Coronary artery (tissue), 2 donors: ENCODE results near the gene CSTPP1.

Experiments
- DNase-seq: peaks from one replicate; pipeline ENCODE4 v3.0.0-alpha.2; 2017; ENCODE audit warnings: low spot score
- H3K27ac ChIP-seq, 2 donors: fragments of 200-600 bp; sonication (generic); one replicate each; pipeline ENCODE4 v1.5.1; 2016 to 2019
- H3K4me3 ChIP-seq: fragments of 200-600 bp; sonication (generic); 2 replicates; pipeline ENCODE4 v1.5.1; 2016; ENCODE audit warnings: mild to moderate bottlenecking, moderate library complexity
- TF ChIP-seq, protein P1 (sequence below): fragments of 200-600 bp; sonication (generic); IDR thresholded peaks from one replicate; pipeline ENCODE4 v1.5.1; 2019; ENCODE audit warnings: antibody characterized with exemption

Gene CSTPP1

DNA sequence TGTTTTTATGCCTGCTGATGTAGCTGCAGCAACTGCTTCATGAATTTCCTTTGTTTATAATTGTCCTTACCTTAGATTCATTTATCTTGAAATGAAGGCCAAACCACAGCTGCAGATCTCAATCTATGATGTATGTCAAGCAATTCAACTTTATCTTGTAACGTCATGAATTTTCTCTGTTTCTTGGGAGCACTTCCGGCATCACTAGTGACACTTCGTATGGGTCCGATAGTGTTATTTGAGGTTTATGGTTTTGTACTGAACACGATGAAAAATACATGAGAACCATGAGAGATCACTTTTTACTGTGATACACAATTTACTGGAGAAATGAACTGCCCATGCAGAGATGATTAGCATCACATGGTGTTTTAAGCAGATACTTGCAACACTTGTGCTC lies 98.5 kb downstream of the CSTPP1 start:
- TF ChIP-seq, protein P1, sequence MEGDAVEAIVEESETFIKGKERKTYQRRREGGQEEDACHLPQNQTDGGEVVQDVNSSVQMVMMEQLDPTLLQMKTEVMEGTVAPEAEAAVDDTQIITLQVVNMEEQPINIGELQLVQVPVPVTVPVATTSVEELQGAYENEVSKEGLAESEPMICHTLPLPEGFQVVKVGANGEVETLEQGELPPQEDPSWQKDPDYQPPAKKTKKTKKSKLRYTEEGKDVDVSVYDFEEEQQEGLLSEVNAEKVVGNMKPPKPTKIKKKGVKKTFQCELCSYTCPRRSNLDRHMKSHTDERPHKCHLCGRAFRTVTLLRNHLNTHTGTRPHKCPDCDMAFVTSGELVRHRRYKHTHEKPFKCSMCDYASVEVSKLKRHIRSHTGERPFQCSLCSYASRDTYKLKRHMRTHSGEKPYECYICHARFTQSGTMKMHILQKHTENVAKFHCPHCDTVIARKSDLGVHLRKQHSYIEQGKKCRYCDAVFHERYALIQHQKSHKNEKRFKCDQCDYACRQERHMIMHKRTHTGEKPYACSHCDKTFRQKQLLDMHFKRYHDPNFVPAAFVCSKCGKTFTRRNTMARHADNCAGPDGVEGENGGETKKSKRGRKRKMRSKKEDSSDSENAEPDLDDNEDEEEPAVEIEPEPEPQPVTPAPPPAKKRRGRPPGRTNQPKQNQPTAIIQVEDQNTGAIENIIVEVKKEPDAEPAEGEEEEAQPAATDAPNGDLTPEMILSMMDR: no peak
- DNase-seq: no peak
- H3K4me3 ChIP-seq: no peak overlapping the region

DNA sequence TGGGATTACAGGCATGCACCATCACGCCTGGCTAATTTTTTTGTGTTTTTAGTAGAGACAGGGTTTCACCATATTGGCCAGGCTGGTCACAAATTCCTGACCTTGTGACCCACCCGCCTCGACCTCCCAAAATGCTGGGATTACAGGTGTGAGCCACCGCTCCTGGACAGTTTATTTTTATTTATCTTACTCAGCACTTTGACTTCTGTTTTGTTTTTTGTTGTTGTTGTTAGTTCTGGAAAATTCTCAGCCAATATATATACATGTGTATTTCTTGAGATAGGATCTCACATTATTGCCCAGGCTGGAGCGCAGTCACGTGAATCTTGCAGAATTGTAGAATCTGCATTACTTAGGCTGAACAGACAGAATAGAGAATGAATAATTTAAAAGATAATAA lies 107.6 kb downstream of the CSTPP1 start:
- DNase-seq: no peak
- TF ChIP-seq, protein P1: no peak
- Histone ChIP-seq H3K27ac (no peak overlapping the region), H3K4me3 (no peak overlapping the region)

More for the DNA sequence above, 98.5 kb downstream of the CSTPP1 start:
- H3K27ac ChIP-seq: no peak overlapping the region

DNA sequence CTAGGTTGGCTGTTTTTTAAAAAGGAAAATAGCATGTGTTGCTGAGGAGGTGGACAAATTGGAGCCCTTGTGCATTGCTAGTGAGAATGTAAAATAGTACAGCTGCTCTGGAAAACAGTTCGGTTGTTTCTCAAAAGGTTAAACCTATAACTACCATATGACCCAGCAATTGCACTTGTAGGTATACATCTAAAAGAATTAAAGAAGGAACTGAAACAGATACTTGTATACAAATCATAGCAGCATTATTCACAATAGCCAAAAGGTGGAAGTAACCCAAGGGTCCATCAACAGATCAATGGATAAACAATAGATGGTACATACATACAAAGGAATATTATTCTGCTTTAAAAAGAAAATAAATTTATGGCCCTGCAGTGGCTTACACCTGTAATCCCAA lies 111.4 kb downstream of the CSTPP1 start:
- H3K27ac ChIP-seq: no peak overlapping the region
- H3K4me3 ChIP-seq: no peak overlapping the region
- DNase-seq: no peak
- TF ChIP-seq, protein P1: no peak

DNA sequence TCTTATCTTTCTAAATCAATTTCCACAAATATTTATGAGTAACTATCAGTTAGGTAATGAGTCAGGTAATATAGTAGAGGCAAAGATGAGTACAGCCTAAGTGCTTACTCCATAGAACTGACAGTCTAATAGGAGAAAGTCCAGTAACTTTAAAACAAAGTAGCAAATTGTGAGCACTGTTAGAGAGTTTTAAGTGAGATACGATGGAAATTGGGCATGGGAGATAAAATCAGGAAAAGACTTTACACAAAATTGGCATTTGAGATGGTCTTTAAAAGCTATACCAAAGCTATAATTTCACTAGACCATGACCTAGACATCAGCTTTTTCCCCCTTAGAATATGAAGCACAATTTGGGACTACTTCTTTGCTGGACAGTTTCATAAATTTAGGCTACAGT lies 113.7 kb downstream of the CSTPP1 start:
- DNase-seq: no peak
- no peak overlapping the region for H3K27ac ChIP-seq
- TF ChIP-seq, protein P1: no peak
- H3K4me3 ChIP-seq: no peak overlapping the region

DNA sequence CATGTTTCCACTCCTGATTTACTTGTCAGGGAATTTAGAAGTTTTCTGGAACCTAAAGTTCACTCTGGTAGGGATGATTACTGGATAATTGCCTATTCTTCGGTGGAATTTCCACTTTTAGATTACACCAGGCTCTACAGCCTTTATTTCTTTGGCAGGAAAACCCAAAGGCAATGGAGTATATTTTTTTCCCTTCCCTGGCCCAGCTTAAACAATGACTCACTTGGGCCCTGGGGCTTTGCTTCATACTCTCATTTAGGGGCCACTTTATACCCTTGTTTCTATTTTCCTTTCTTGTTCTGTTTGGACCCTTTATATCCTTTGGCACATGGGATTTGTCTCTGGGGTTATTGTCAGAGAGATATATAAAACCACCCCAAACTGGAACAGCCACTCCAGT lies 114.7 kb downstream of the CSTPP1 start:
- Histone ChIP-seq H3K4me3 (no peak overlapping the region), H3K27ac (no peak overlapping the region)
- TF ChIP-seq, protein P1: no peak
- DNase-seq: no peak

DNA sequence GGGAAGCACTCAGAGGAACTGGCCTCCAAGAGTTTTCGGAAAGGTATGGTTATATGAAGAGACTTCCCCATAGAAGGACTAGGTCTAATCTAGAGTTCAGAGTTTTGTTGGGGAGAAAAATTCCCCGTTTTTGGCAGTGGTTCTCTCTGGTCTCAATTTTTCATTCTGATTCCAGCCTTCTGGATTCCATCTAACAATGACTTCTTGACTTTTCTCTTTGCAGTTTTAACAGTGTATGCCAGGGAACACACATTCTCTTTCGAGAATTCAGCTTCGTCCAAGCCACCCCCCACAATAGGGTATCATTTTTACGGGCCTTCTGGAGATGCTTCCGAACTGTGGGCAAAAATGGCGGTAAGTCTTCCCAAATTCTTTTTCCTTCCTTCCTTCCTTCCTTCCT lies 115.6 kb downstream of the CSTPP1 start:
- TF ChIP-seq, protein P1: no peak
- H3K27ac ChIP-seq: no peak overlapping the region
- H3K4me3 ChIP-seq: no peak overlapping the region
- no peak for DNase-seq

DNA sequence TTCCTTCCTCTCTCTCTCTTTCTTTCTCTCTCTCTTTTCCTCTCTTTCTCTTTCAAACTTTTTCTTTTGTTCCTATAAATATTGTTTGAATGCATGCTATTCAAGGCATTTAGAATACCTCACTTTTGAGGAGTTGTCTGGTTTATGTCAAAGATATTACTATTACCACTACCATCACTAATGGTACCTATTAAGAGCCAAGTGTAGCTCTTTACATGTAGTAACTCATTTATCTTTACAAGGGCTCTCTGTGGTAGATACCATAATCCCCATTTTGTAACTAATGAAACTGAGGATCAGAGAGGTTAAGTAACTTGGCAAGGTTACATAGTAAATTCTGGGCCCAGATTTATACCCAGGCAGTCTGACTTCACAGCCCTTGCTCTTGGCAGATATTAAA lies 116.0 kb downstream of the CSTPP1 start:
- no peak for DNase-seq
- Histone ChIP-seq H3K4me3 (no peak overlapping the region), H3K27ac (no peak overlapping the region)
- TF ChIP-seq, protein P1: no peak
